GM13976 (cell line): ENCODE data around the gene CWC22.
"Not testable (repeated sequence)": the region's sequence is repeated elsewhere in the genome, so short reads cannot be mapped to it uniquely, and the experiment has no call there.

Source experiments
- DNase-seq: peaks from one replicate; pipeline ENCODE4 v3.0.0; 2012; ENCODE audit warnings: low spot score
- CTCF ChIP-seq: IDR thresholded peaks from 2 replicates; pipeline ENCODE4 v1.5.1; 2012; ENCODE audit warnings: borderline replicate concordance, mild to moderate bottlenecking; ENCODE audit not compliant: insufficient read depth; ENCODE audit errors: extremely low read depth, missing control alignments, control extremely low read depth
- in situ Hi-C: fragments of 300-500 bp; cut with MboI; formaldehyde crosslinking; loops from one replicate; pipeline ENCODE4 v1.12.0; 2022; ENCODE audit warnings: low sequenced_read_pairs, mixed read lengths, inconsistent platforms; ENCODE audit not compliant: unreplicated experiment

Gene CWC22

GRCh38 chr2:180006781-180007579, at the start of gene CWC22:
Gene CWC22, minus strand, starts transcription at chr2:180007297. Its CDS starts 13,956 bp downstream, at chr2:179993341.
- in situ Hi-C loops: no loop called here
- peak; percentile 68 for DNase-seq
- no peak for TF ChIP-seq CTCF

GRCh38 chr2:180056367-180057118, 49.4 kb upstream of the CWC22 start:
- TF ChIP-seq CTCF: no peak
- DNase-seq: no peak
- in situ Hi-C loops: no loop called here

GRCh38 chr2:180054576-180054975, 47.5 kb upstream of the CWC22 start:
- in situ Hi-C loops, DNase-seq: not testable (repeated sequence)

GRCh38 chr2:180050246-180050645, 43.1 kb upstream of the CWC22 start:
- no peak for TF ChIP-seq CTCF
- in situ Hi-C loops: no loop called here

GRCh38 chr2:180048251-180048650, 41.2 kb upstream of the CWC22 start:
- no peak for TF ChIP-seq CTCF
- DNase-seq: no peak
- in situ Hi-C loops: no loop called here

More at GRCh38 chr2:180050246-180050645, 43.1 kb upstream of the CWC22 start:
- no peak for DNase-seq

GRCh38 chr2:180046776-180047175, 39.7 kb upstream of the CWC22 start:
- no peak for TF ChIP-seq CTCF
- DNase-seq: no peak
- in situ Hi-C loops: no loop called here

GRCh38 chr2:180046202-180046601, 39.1 kb upstream of the CWC22 start:
- no peak for DNase-seq
- in situ Hi-C loops: no loop called here
- TF ChIP-seq CTCF: no peak
